ENCODE measurements around the gene NR5A2. TPM values are rescaled to one million over a fixed set of nuclear protein-coding genes. Genes with fewer than 3 reads are reported as not detected.
A peak's percentile ranks its signal among the peaks of the same experiment; 100 is the strongest.

NR5A2 gene
- total RNA-seq, result under 1 TPM; 0.13 to 0.15 TPM

GRCh38 chr1:200027264-200027823, at the start of gene NR5A2:
Gene NR5A2, plus strand, starts transcription at chr1:200027710. Its CDS starts 138 bp downstream, at chr1:200027848.
- peak within 1 kb of the TSS; percentile 39 for H3K4me3 Mint-ChIP-seq
- H3K27me3 Mint-ChIP-seq, result peaks cover 48% of the 10 kb centered on the region
- peaks cover 6% of the 10 kb centered on the region for H3K4me1 Mint-ChIP-seq
- ChIA-PET CTCF (no interaction called here), POLR2A (interaction anchor here (1.4 kb wide), 1 partner anchor 10 kb away, joined by 3 read pairs; no protein-coding TSS in a partner anchor)
- no peaks in the 10 kb centered on the region for H3K36me3 Mint-ChIP-seq (ENCODE audit: low read depth)
- H3K27ac Mint-ChIP-seq, result no peak within 1 kb of the TSS
- no peaks in the 10 kb centered on the region for H3K9me3 Mint-ChIP-seq
- DNase-seq, result no peak

DNA sequence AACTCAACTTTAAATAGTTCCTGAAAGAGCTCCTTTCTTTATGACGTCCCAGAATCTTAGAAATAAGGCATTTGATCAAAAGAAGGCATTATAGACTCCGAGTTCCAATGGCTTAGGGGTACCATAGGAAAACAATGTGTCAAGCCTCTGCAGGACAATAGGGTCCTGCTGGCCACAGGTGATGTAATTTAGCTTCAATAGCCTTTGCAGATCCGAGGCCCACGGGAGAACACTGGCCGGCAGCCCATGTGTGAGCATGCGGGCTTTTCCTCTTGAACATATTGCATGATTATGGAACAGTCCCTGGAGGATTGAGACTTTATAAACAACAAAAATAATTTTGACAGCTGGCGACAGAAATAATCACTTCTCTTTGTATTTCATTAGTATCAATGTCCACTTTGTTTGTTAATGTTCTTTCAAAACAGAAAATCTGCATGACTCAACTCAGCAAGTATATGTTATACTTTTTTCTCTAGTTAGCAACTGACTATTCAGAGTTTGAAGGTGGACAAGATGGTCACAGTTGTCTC, 49.0 kb upstream of the NR5A2 start:
- ChIA-PET POLR2A (no interaction called here), CTCF (no interaction called here)
- Mint-ChIP-seq H3K4me3 (no peak overlapping the region), H3K27me3 (peaks cover 14% of the 10 kb centered on the region), H3K4me1 (no peaks in the 10 kb centered on the region), H3K9me3 (no peaks in the 10 kb centered on the region), H3K36me3 (ENCODE audit: low read depth) (no peaks in the 10 kb centered on the region), H3K27ac (no peak overlapping the region)
- DNase-seq, result no peak

DNA sequence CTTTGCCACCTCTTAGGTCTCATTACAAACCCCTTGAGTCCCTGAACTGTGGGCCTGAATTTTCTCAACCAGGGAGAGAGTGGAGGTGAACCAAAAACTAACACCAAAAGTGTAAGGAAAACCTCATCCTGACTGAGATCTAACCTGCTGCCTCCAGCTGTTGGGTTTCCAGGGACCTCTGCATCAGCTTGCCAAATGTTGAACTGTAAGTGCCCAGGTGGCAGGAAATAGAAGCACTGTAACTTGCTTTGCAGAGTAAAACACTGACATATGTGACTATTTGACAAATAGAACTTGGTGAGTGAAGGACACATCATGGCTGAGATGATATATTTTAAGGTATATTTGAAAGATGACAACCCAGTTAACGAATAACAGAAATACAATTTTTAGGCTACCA, 48.4 kb upstream of the NR5A2 start:
- ChIA-PET POLR2A (no interaction called here), CTCF (no interaction called here)
- Mint-ChIP-seq H3K27me3 (peaks cover 11% of the 10 kb centered on the region), H3K27ac (no peak overlapping the region), H3K36me3 (ENCODE audit: low read depth) (no peaks in the 10 kb centered on the region), H3K4me3 (no peak overlapping the region), H3K4me1 (no peaks in the 10 kb centered on the region), H3K9me3 (no peaks in the 10 kb centered on the region)
- DNase-seq, result no peak

- Mint-ChIP-seq H3K27me3 (peaks cover 7% of the 10 kb centered on the region), H3K27ac (no peak overlapping the region), H3K4me3 (no peak overlapping the region), H3K36me3 (ENCODE audit: low read depth) (no peaks in the 10 kb centered on the region), H3K4me1 (no peaks in the 10 kb centered on the region), H3K9me3 (no peaks in the 10 kb centered on the region)
- ChIA-PET POLR2A (no interaction called here), CTCF (no interaction called here)
- DNase-seq, result no peak
These were observed 45.9 kb upstream of the NR5A2 start for GRCh38 chr1:199981584-199981983.

GRCh38 chr1:199982606-199983005, 44.9 kb upstream of the NR5A2 start:
- H3K36me3 Mint-ChIP-seq (ENCODE audit: low read depth), result no peaks in the 10 kb centered on the region
- H3K27ac Mint-ChIP-seq, result no peak overlapping the region
- H3K9me3 Mint-ChIP-seq, result no peaks in the 10 kb centered on the region
- ChIA-PET CTCF (no interaction called here), POLR2A (no interaction called here)
- H3K27me3 Mint-ChIP-seq, result peaks cover 7% of the 10 kb centered on the region
- no peak overlapping the region for H3K4me3 Mint-ChIP-seq
- DNase-seq, result no peak
- H3K4me1 Mint-ChIP-seq, result no peaks in the 10 kb centered on the region

- H3K4me1 Mint-ChIP-seq, result no peaks in the 10 kb centered on the region
- DNase-seq, result no peak
- no peaks in the 10 kb centered on the region for H3K9me3 Mint-ChIP-seq
- POLR2A ChIA-PET, result no interaction called here
- no peaks in the 10 kb centered on the region for H3K36me3 Mint-ChIP-seq (ENCODE audit: low read depth)
- H3K27me3 Mint-ChIP-seq, result peaks cover 7% of the 10 kb centered on the region
- CTCF ChIA-PET, result no interaction called here
- H3K27ac Mint-ChIP-seq, result no peak overlapping the region
- no peak overlapping the region for H3K4me3 Mint-ChIP-seq
These were observed 44.0 kb upstream of the NR5A2 start for GRCh38 chr1:199983531-199983930.

GRCh38 chr1:199995096-199995685, 32.3 kb upstream of the NR5A2 start:
- H3K27me3 Mint-ChIP-seq, result no peaks in the 10 kb centered on the region
- no peak overlapping the region for H3K4me3 Mint-ChIP-seq
- H3K4me1 Mint-ChIP-seq, result no peaks in the 10 kb centered on the region
- H3K36me3 Mint-ChIP-seq (ENCODE audit: low read depth), result no peaks in the 10 kb centered on the region
- H3K9me3 Mint-ChIP-seq, result no peaks in the 10 kb centered on the region
- CTCF ChIA-PET, result no interaction called here
- H3K27ac Mint-ChIP-seq, result no peak overlapping the region
- no peak for DNase-seq
- POLR2A ChIA-PET, result no interaction called here

DNA sequence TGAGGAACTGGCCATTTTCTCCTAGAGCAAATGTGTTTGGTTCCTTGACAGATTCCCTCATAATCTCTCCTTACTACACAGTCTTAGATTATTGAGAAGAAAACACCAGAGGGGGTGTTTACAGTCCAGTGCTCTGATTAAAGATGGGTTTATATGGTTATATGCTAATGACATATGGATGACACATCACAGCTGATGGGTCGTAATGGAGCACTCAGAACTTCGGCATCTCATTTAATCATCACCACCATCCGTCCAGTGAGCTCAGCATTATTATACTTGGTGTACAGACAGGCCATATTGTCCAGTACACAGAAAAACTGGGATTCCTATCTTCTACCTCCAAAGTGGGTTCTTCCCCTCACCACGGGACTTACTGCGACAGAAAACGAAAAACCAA, 22.3 kb upstream of the NR5A2 start:
- no peak overlapping the region for H3K27ac Mint-ChIP-seq
- ChIA-PET CTCF (no interaction called here), POLR2A (no interaction called here)
- no peaks in the 10 kb centered on the region for H3K9me3 Mint-ChIP-seq
- H3K36me3 Mint-ChIP-seq (ENCODE audit: low read depth), result no peaks in the 10 kb centered on the region
- peaks cover 4% of the 10 kb centered on the region for H3K27me3 Mint-ChIP-seq
- DNase-seq, result no peak
- no peaks in the 10 kb centered on the region for H3K4me1 Mint-ChIP-seq
- H3K4me3 Mint-ChIP-seq, result no peak overlapping the region

DNA sequence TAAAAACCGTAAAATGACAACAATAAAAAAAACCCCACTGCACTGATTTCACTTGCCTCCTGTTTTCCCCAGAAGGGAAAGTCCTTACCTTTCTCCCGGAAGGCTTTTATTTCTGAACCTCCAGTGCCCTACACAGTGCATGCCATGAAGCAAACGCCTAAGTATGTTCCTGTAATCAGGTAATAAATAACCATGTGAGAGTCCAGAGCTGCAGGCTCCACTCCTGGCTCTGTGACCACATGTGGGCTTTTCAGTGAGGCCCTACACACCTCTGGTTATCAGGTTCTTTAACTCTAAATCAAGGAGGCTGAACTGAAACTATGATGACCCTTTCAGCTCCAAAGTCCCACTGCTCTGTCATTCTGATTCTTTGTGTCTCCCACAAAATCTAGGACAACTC, 20.8 kb upstream of the NR5A2 start:
- no peak overlapping the region for H3K27ac Mint-ChIP-seq
- no peaks in the 10 kb centered on the region for H3K36me3 Mint-ChIP-seq (ENCODE audit: low read depth)
- H3K4me1 Mint-ChIP-seq, result no peaks in the 10 kb centered on the region
- DNase-seq, result no peak
- POLR2A ChIA-PET, result no interaction called here
- H3K27me3 Mint-ChIP-seq, result peaks cover 4% of the 10 kb centered on the region
- H3K4me3 Mint-ChIP-seq, result no peak overlapping the region
- no peaks in the 10 kb centered on the region for H3K9me3 Mint-ChIP-seq
- CTCF ChIA-PET, result interaction anchor here (1.0 kb wide), 1 partner anchor 20 kb away, joined by 4 read pairs; no protein-coding TSS in a partner anchor

- Mint-ChIP-seq H3K9me3 (no peaks in the 10 kb centered on the region), H3K27ac (no peak overlapping the region), H3K27me3 (peaks cover 4% of the 10 kb centered on the region), H3K36me3 (ENCODE audit: low read depth) (no peaks in the 10 kb centered on the region), H3K4me1 (no peaks in the 10 kb centered on the region), H3K4me3 (no peak overlapping the region)
- CTCF ChIA-PET, result no interaction called here
- no peak for DNase-seq
- POLR2A ChIA-PET, result no interaction called here
These were observed 11.7 kb upstream of the NR5A2 start for GRCh38 chr1:200015811-200016210.

GRCh38 chr1:200021577-200022238, 5.8 kb upstream of the NR5A2 start:
- Mint-ChIP-seq H3K4me1 (no peaks in the 10 kb centered on the region), H3K9me3 (no peaks in the 10 kb centered on the region), H3K27ac (no peak overlapping the region), H3K36me3 (ENCODE audit: low read depth) (no peaks in the 10 kb centered on the region), H3K4me3 (no peak overlapping the region), H3K27me3 (peaks cover 7% of the 10 kb centered on the region)
- no peak for DNase-seq
- CTCF ChIA-PET, result no interaction called here
- POLR2A ChIA-PET, result no interaction called here

DNA sequence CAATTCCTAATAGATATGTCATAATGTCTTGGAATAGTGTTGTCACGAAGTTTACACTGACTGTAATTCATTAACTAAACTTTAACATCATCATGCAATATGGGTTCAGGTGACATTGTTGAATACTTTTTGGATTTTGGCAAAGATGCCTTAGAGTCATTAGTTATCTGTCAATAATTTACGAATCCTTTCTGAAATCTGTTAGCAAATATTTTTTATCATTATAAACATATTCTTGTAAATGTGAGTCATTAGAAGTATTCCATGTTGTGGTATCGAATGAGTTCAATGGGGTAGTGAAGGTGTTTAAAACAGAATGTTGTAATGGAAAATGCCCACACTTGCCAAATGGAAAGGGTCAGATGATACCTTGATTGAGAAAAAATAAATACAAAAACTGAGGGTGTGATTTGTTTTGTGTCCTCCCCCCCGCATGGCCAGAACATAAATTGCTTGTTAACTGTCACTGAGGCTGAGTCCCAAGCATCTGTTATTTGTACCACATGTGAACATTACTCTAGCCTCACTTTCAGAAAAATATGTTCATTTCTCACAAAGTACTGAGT, 5.2 kb upstream of the NR5A2 start:
- POLR2A ChIA-PET, result no interaction called here
- Mint-ChIP-seq H3K4me3 (no peak overlapping the region), H3K27me3 (peaks cover 13% of the 10 kb centered on the region), H3K36me3 (ENCODE audit: low read depth) (no peaks in the 10 kb centered on the region), H3K4me1 (no peaks in the 10 kb centered on the region), H3K27ac (no peak overlapping the region), H3K9me3 (no peaks in the 10 kb centered on the region)
- CTCF ChIA-PET, result no interaction called here
- DNase-seq, result no peak

DNA sequence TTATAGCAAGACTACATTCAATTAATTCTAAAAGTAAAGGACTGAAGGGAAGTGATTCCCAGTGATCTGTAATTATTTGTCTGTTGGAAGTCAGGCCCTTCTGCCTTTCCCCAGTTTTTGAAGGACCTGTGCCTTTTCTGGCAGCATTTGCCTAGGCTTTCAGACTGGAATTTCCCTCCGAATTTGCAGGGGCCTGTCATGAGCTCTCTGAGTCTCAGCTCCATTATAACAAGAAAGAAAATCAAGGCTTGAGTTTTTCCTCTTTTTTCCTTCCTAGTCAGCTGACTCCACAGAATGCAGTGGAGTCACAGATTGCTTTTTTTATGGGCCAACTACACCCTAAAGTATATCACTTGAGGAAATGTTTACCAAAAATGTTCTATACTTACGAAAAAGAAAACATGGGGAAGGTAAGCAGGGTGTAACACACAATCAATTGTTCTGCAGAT, 1.1 kb downstream of the NR5A2 start:
- no peaks in the 10 kb centered on the region for H3K36me3 Mint-ChIP-seq (ENCODE audit: low read depth)
- CTCF ChIA-PET, result interaction anchor here (1.2 kb wide), 1 partner anchor 11 kb away, joined by 4 read pairs; no protein-coding TSS in a partner anchor
- POLR2A ChIA-PET, result no interaction called here
- H3K27ac Mint-ChIP-seq, result no peak overlapping the region
- peak overlapping the region; percentile 39 for H3K4me3 Mint-ChIP-seq
- no peaks in the 10 kb centered on the region for H3K9me3 Mint-ChIP-seq
- DNase-seq, result no peak
- peaks cover 6% of the 10 kb centered on the region for H3K4me1 Mint-ChIP-seq
- peaks cover 49% of the 10 kb centered on the region for H3K27me3 Mint-ChIP-seq
